Neural progenitor cell (in vitro differentiated cells): Measurements from ENCODE around the gene LOXHD1.

Source experiments
- EZH2phosphoT487 ChIP-seq: fragments of 200-600 bp; sonication (generic); IDR thresholded peaks from 2 replicates; pipeline ENCODE4 v1.6.1; 2017; ENCODE audit warnings: antibody characterized with exemption
- TF ChIP-seq, protein P1 (sequence below): fragments of 200-600 bp; sonication (generic); IDR thresholded peaks from 2 replicates; pipeline ENCODE4 v1.5.1; 2017; ENCODE audit warnings: antibody characterized with exemption, mild to moderate bottlenecking

DNA sequence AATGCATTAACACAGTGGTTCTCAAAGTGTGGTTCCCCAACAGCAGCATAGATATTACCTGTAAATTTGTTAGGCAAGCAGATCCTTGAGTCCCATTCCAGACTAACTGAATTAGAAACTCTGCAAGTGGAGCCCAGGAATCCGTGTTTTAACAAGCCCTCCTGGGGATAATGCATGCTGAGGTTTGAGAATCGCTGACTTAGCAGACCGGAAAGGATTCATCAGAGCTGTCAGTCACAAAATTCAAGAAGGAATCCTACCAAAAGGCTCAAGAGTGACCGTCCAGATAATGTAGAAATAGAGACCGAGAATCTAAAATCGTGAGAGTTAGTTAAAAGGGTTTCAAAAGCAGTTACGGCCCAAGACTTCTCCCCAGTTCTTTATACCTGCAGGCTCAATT, 66.9 kb downstream of the LOXHD1 start:
- TF ChIP-seq, protein P1, sequence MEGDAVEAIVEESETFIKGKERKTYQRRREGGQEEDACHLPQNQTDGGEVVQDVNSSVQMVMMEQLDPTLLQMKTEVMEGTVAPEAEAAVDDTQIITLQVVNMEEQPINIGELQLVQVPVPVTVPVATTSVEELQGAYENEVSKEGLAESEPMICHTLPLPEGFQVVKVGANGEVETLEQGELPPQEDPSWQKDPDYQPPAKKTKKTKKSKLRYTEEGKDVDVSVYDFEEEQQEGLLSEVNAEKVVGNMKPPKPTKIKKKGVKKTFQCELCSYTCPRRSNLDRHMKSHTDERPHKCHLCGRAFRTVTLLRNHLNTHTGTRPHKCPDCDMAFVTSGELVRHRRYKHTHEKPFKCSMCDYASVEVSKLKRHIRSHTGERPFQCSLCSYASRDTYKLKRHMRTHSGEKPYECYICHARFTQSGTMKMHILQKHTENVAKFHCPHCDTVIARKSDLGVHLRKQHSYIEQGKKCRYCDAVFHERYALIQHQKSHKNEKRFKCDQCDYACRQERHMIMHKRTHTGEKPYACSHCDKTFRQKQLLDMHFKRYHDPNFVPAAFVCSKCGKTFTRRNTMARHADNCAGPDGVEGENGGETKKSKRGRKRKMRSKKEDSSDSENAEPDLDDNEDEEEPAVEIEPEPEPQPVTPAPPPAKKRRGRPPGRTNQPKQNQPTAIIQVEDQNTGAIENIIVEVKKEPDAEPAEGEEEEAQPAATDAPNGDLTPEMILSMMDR, result no peak
- no peak for TF ChIP-seq EZH2phosphoT487
